A549 (cell line): ENCODE data around the gene MRFAP1L1.

Experiments
- BCL3 ChIP-seq: fragments of >200 bp; sonication (Bioruptor Twin); formaldehyde crosslinking; IDR thresholded peaks from 3 replicates; pipeline ENCODE4 v1.6.1; 2016
- CEBPB ChIP-seq, 2 experiments: fragments of >200 bp in 1 of 2; sonication (Bioruptor Twin) in 1 of 2; formaldehyde crosslinking in 1 of 2; IDR thresholded peaks; 2 replicates each; pipeline ENCODE4 v1.6.1; 2012 to 2016
- MAFK ChIP-seq: fragments of 450-650 bp; IDR thresholded peaks from 2 replicates; pipeline ENCODE4 v1.6.1; 2014; ENCODE audit not compliant: partially characterized antibody
- NR3C1 ChIP-seq: fragments of >200 bp; sonication (Bioruptor Twin); formaldehyde crosslinking; IDR thresholded peaks from 3 replicates; pipeline ENCODE4 v1.6.1; 2017
- POLR2A ChIP-seq: IDR thresholded peaks from 2 replicates; pipeline ENCODE4 v1.6.1; 2012; ENCODE audit warnings: mild to moderate bottlenecking, low read length
- POLR2AphosphoS2 ChIP-seq: conservative IDR thresholded peaks from 2 replicates; pipeline ENCODE4 v1.6.1; 2012; ENCODE audit warnings: low read length, improper control_type of control experiment, inconsistent platforms
- TF ChIP-seq, protein P1 (sequence below): fragments of >200 bp; sonication (Bioruptor Twin); formaldehyde crosslinking; IDR thresholded peaks from 3 replicates; pipeline ENCODE4 v1.5.1; 2016

DNA sequence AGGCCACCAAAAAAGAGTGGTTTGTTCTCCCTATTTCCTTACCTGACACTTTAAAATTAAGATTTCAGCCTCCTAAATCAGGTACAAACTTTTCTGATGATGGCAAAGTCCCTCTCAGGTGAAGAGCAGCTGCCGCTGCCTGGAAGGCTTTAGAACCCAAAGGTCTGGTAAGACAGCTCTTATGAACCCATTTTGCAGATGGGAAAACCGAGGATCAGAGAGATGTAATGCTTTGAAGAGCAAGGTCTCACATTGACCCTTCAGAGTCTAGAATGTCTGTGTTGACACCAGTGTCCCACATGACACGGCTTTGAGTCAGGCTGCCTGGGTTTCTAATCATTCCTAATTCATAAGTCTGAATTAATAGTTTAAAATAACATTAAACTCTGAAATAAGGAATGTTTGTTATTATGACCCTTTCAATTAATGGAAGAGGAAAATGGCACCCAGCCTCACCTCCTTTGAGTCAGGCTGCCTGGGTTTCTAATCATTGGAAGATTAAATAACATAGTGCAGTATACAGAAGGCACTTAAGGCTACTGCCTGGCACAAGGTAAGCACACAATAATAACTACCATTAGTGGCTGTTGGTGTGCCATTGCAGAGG, 44.9 kb upstream of the MRFAP1L1 start:
- no peak for TF ChIP-seq POLR2AphosphoS2
- no peak for TF ChIP-seq NR3C1
- TF ChIP-seq, protein P1, sequence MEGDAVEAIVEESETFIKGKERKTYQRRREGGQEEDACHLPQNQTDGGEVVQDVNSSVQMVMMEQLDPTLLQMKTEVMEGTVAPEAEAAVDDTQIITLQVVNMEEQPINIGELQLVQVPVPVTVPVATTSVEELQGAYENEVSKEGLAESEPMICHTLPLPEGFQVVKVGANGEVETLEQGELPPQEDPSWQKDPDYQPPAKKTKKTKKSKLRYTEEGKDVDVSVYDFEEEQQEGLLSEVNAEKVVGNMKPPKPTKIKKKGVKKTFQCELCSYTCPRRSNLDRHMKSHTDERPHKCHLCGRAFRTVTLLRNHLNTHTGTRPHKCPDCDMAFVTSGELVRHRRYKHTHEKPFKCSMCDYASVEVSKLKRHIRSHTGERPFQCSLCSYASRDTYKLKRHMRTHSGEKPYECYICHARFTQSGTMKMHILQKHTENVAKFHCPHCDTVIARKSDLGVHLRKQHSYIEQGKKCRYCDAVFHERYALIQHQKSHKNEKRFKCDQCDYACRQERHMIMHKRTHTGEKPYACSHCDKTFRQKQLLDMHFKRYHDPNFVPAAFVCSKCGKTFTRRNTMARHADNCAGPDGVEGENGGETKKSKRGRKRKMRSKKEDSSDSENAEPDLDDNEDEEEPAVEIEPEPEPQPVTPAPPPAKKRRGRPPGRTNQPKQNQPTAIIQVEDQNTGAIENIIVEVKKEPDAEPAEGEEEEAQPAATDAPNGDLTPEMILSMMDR, result no peak
- TF ChIP-seq BCL3, result no peak
- TF ChIP-seq MAFK, result no peak
- TF ChIP-seq POLR2A, result no peak
- TF ChIP-seq CEBPB (IDR thresholded peaks at IDR 0.05), result no peak
